Mucosa of rectum (tissue), 2 donors: ENCODE data around the gene CLASP1.
A peak's percentile ranks its signal among the peaks of the same experiment; 100 is the strongest.
"Not testable (repeated sequence)": the region's sequence is repeated elsewhere in the genome, so short reads cannot be mapped to it uniquely, and the experiment has no call there.

Experiments
- H3K27ac ChIP-seq, 2 donors: one replicate each; pipeline ENCODE4 v1.7.0; 2013; ENCODE audit warnings: inconsistent platforms in 2 of 2, low read depth in 2 of 2, low read length in 2 of 2
- H3K27me3 ChIP-seq, 2 donors: one replicate each; pipeline ENCODE4 v1.7.0; 2013; ENCODE audit warnings: low read length in 2 of 2; ENCODE audit not compliant: control insufficient read depth in 2 of 2, insufficient read depth in 2 of 2
- H3K36me3 ChIP-seq, 2 donors: one replicate each; pipeline ENCODE4 v1.7.0; 2013; ENCODE audit warnings: low read length in 2 of 2; ENCODE audit not compliant: control insufficient read depth in 2 of 2, insufficient read depth in 2 of 2
- H3K4me1 ChIP-seq, 2 donors: one replicate each; pipeline ENCODE4 v1.7.0; 2013; ENCODE audit warnings: low read length in 2 of 2, mild to moderate bottlenecking in 1 of 2; ENCODE audit not compliant: control insufficient read depth in 2 of 2, insufficient read depth in 2 of 2
- H3K4me3 ChIP-seq, 2 donors: one replicate each; pipeline ENCODE4 v1.7.0; 2013; ENCODE audit warnings: low read length in 2 of 2
- H3K9ac ChIP-seq, 2 donors: one replicate each; pipeline ENCODE4 v1.7.0; 2013; ENCODE audit warnings: low read length in 2 of 2, low read depth in 1 of 2, mild to moderate bottlenecking in 1 of 2
- H3K9me3 ChIP-seq, 2 donors: one replicate each; pipeline ENCODE4 v1.7.0; 2013; ENCODE audit warnings: low read length in 2 of 2; ENCODE audit not compliant: control insufficient read depth in 2 of 2
- donor health status: healthy.
- donor health status: Normal muscosa, but diverticular disease.

The CLASP1 gene

GRCh38 chr2:121324601-121325000, 324.7 kb downstream of the CLASP1 start:
- Histone ChIP-seq H3K27ac (no peak overlapping the region), H3K36me3 (no peaks in the 10 kb centered on the region), H3K27me3 (no peaks in the 10 kb centered on the region), H3K4me1 (no peaks in the 10 kb centered on the region), H3K4me3 (no peak overlapping the region), H3K9ac (no peak overlapping the region), H3K9me3 (no peaks in the 10 kb centered on the region)

- Histone ChIP-seq H3K4me3 (no peak overlapping the region), H3K27ac (no peak overlapping the region), H3K9ac (no peak overlapping the region), H3K27me3 (no peaks in the 10 kb centered on the region), H3K36me3 (no peaks in the 10 kb centered on the region), H3K4me1 (no peaks in the 10 kb centered on the region), H3K9me3 (no peaks in the 10 kb centered on the region)
Observed at GRCh38 chr2:121321476-121321875, 327.8 kb downstream of the CLASP1 start.

- Histone ChIP-seq H3K9ac (no peak overlapping the region), H3K4me3 (no peak overlapping the region), H3K4me1 (no peaks in the 10 kb centered on the region), H3K9me3 (no peaks in the 10 kb centered on the region), H3K36me3 (no peaks in the 10 kb centered on the region), H3K27ac (no peak overlapping the region), H3K27me3 (no peaks in the 10 kb centered on the region)
Observed at GRCh38 chr2:121319941-121320340, 329.3 kb downstream of the CLASP1 start.

- no peak overlapping the region for H3K4me3 ChIP-seq
- H3K9ac ChIP-seq = no peak overlapping the region
- H3K36me3 ChIP-seq = no peaks in the 10 kb centered on the region
- H3K27ac ChIP-seq = no peak overlapping the region
- H3K27me3 ChIP-seq = no peaks in the 10 kb centered on the region
- no peaks in the 10 kb centered on the region for H3K9me3 ChIP-seq
- H3K4me1 ChIP-seq = no peaks in the 10 kb centered on the region
Observed at GRCh38 chr2:121316986-121317385, 332.3 kb downstream of the CLASP1 start.

- not testable (repeated sequence) for H3K9me3 ChIP-seq, H3K4me3 ChIP-seq, H3K27ac ChIP-seq, H3K36me3 ChIP-seq, H3K9ac ChIP-seq, H3K27me3 ChIP-seq, H3K4me1 ChIP-seq
Observed at GRCh38 chr2:121313701-121314100, 335.6 kb downstream of the CLASP1 start.

GRCh38 chr2:121309801-121310200, 339.5 kb downstream of the CLASP1 start:
- Histone ChIP-seq H3K4me1 (peaks cover 0 to 2% of the 10 kb centered on the region in 2 donors), H3K36me3 (no peaks in the 10 kb centered on the region)

GRCh38 chr2:121309323-121309722, 339.9 kb downstream of the CLASP1 start:
- Histone ChIP-seq H3K27me3 (peaks cover 0 to 3% of the 10 kb centered on the region in 2 donors), H3K36me3 (no peaks in the 10 kb centered on the region), H3K27ac (no peak overlapping the region), H3K9ac (no peak overlapping the region), H3K4me3 (no peak overlapping the region), H3K4me1 (peaks cover 0 to 2% of the 10 kb centered on the region in 2 donors), H3K9me3 (no peaks in the 10 kb centered on the region)

More at GRCh38 chr2:121309801-121310200, 339.5 kb downstream of the CLASP1 start:
- Histone ChIP-seq H3K27ac (no peak overlapping the region), H3K27me3 (peaks cover 0 to 3% of the 10 kb centered on the region in 2 donors), H3K4me3 (no peak overlapping the region), H3K9ac (no peak overlapping the region), H3K9me3 (no peaks in the 10 kb centered on the region)

- H3K9ac ChIP-seq = no peak overlapping the region
- no peak overlapping the region for H3K4me3 ChIP-seq
- H3K9me3 ChIP-seq = no peaks in the 10 kb centered on the region
- H3K4me1 ChIP-seq = peaks cover 2 to 5% of the 10 kb centered on the region in 2 donors
- H3K36me3 ChIP-seq = no peaks in the 10 kb centered on the region
- no peak overlapping the region for H3K27ac ChIP-seq
- peaks cover 0 to 3% of the 10 kb centered on the region in 2 donors for H3K27me3 ChIP-seq
Observed at GRCh38 chr2:121307048-121307447, 342.2 kb downstream of the CLASP1 start.

GRCh38 chr2:121304941-121305340, 344.3 kb downstream of the CLASP1 start:
- H3K9ac ChIP-seq = no peak overlapping the region
- no peak overlapping the region for H3K4me3 ChIP-seq
- no peaks in the 10 kb centered on the region for H3K9me3 ChIP-seq
- no peak overlapping the region for H3K27ac ChIP-seq
- no peaks in the 10 kb centered on the region for H3K36me3 ChIP-seq
- H3K27me3 ChIP-seq = peaks cover 0 to 3% of the 10 kb centered on the region in 2 donors
- peaks cover 2 to 5% of the 10 kb centered on the region in 2 donors for H3K4me1 ChIP-seq

GRCh38 chr2:121303531-121304263, 345.6 kb downstream of the CLASP1 start:
- H3K4me3 ChIP-seq = no peak overlapping the region
- no peaks in the 10 kb centered on the region for H3K9me3 ChIP-seq
- peak overlapping the region in 1 of 2 donors; percentile 28 for H3K27ac ChIP-seq
- peaks cover 0 to 3% of the 10 kb centered on the region in 2 donors for H3K27me3 ChIP-seq
- peaks cover 0 to 5% of the 10 kb centered on the region in 2 donors for H3K4me1 ChIP-seq
- H3K9ac ChIP-seq = no peak overlapping the region
- H3K36me3 ChIP-seq = no peaks in the 10 kb centered on the region
